A673 (cell line): ENCODE measurements around the gene FOXI1.
"Not testable (repeated sequence)": the region's sequence is repeated elsewhere in the genome, so short reads cannot be mapped to it uniquely, and the experiment has no call there.

Experiments used
- CTCF ChIP-seq: fragments of 300-800, 200-600 bp; sonication (generic); conservative IDR thresholded peaks from 2 replicates; pipeline ENCODE4 v1.5.1; 2017; ENCODE audit warnings: low read depth, mild to moderate bottlenecking, antibody characterized with exemption, low read length, moderate library complexity, mixed read lengths
- EZH2 ChIP-seq: fragments of 200-600 bp; sonication (generic); IDR thresholded peaks from 2 replicates; pipeline ENCODE4 v1.6.1; 2017; ENCODE audit warnings: borderline replicate concordance, low read depth, mild to moderate bottlenecking, mixed read lengths, antibody characterized with exemption, low read length; ENCODE audit not compliant: poor library complexity, severe bottlenecking

- not testable (repeated sequence) for TF ChIP-seq CTCF, EZH2
Observed at GRCh38 chr5:170094329-170094728, 11.4 kb upstream of the FOXI1 start.
